H4 (cell line): ENCODE measurements around the gene YY1AP1. TPM values are rescaled to one million over a fixed set of nuclear protein-coding genes. Genes with fewer than 3 reads are reported as not detected.
"Not testable (repeated sequence)": the region's sequence is repeated elsewhere in the genome, so short reads cannot be mapped to it uniquely, and the experiment has no call there.

ENCODE experiments used
- DNase-seq: peaks from one replicate; pipeline ENCODE4 v3.0.0-alpha.2; 2015; ENCODE audit warnings: low spot score
- total RNA-seq: library from RNA; depleted of rRNA; stranded (reverse); fragments of >200 nt; shearing (Covaris generic); gene quantifications from 2 replicates; pipeline ENCODE4 v1.2.3, GENCODE V29; 2014; rRNA removed

The YY1AP1 gene, protein sequence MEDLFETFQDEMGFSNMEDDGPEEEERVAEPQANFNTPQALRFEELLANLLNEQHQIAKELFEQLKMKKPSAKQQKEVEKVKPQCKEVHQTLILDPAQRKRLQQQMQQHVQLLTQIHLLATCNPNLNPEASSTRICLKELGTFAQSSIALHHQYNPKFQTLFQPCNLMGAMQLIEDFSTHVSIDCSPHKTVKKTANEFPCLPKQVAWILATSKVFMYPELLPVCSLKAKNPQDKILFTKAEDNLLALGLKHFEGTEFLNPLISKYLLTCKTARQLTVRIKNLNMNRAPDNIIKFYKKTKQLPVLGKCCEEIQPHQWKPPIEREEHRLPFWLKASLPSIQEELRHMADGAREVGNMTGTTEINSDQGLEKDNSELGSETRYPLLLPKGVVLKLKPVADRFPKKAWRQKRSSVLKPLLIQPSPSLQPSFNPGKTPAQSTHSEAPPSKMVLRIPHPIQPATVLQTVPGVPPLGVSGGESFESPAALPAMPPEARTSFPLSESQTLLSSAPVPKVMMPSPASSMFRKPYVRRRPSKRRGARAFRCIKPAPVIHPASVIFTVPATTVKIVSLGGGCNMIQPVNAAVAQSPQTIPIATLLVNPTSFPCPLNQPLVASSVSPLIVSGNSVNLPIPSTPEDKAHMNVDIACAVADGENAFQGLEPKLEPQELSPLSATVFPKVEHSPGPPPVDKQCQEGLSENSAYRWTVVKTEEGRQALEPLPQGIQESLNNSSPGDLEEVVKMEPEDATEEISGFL
- 26.3 and 43.9 TPM in 2 replicates for total RNA-seq

DNA sequence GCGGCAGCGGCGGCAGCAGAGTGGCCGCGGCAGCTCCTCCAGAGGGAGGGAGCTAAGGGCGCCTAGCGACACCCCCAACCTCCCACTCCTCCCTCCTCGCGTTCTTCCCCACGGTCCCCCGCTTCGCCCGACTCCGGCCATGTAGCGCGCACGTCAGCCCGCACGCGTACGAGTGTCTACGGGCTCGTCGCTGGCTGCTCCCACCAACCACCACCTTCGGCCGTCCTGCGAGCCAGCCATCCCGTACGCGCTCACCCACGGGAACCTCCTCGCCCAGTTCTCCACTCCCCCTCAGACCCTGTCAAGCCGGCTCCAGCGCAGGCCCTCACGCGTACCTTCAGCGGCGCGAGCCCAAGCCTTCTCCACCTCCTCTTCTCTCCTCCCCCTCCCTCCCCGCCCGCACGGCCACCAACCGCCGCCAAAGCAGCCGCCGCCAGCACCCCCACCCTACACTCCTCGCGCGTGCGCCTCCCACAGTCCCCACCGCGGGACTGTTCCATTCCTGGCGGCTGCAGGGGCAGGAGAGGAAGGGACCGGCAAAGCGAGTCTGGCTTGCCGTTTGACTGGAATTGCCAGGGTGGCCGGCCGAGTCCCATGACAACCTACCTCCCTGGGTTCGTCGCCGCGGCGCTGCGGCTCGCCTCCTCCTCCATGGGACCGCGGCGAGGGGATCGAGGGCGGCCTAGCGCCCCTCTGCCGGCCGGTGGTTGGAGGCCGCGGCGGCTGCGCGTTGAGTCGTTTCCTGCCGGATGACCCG is at the start of gene YY1AP1:
Gene YY1AP1 (minus strand): TSS at position 451 of the 757 bp plus-strand sequence. CDS start 8,338 bp downstream, outside the sequence.
- peak; percentile 77 for DNase-seq

DNA sequence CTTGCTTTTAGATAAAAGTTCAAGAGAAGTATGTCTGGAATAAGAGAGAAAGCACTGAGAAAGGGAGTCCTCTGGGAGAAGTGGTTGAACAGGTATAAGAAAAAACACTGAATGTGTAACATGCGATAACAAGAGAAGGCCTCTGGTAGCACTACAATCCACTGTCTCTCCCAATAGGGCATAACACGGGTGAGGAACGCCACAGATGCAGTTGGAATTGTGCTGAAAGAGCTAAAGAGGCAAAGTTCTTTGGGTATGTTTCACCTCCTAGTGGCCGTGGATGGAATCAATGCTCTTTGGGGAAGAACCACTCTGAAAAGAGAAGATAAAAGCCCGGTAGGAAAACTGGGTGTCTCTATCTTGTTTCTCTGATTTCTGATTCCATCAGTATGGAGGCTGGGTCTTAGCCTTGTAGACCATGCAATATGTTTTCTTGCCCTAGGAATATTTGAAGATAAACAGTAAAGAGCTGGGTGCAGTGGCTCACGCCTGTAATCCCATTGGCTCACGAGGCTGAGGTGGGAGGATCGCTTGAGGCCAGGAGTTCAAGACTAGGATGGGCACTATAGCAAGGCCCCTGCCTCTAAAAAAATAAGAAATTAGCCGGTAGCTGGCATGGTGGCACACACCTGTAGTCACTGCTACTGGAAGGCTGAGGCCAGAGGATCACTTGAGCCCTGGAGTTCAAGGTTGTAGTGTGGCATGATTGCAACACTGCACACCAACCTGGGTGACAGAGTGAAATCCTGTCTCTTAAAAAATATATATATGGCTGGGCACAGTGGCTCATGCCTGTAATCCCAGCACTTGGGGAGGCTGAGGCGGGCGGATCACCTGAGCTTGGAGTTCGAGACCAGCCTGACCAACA is 40.7 kb upstream of the YY1AP1 start:
- peak; percentile 43 for DNase-seq

DNA sequence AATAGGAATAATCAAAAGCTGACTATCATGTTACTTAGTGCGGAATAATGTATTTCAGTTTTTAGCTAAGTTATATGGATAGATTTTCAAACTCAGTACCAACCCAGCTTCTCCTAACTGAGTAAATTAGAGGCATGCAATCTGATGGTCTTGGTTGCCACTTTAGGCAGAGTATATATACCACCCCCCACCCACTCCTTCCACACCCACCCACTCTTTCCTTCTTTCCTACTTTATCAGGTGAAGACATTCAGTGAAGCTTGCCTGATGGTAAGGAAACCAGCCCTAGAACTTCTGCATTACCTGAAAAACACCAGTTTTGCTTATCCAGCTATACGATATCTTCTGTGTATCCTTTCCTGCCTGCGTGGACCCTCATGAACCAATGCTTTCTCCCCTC is 36.6 kb upstream of the YY1AP1 start:
- no peak for DNase-seq

DNA sequence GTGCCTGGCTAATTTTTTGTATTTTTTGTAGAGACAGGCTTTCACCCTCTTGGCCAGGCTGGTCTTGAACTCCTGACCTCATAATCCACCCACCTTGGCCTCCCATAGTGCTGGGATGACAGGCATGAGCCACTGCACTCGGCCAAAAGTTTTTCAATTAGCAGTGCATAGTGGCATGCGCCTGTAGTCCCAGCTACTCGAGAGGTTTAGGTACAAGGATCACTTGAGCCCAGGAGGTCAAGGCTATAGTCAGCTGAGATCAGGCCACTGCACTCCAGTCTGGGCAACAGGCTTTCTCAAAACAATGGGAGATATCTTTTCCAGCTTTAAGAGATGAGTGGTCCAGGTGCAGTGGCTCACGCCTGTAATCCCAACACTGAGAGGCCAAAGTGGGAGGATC is 31.1 kb upstream of the YY1AP1 start:
- DNase-seq, result no peak

DNA sequence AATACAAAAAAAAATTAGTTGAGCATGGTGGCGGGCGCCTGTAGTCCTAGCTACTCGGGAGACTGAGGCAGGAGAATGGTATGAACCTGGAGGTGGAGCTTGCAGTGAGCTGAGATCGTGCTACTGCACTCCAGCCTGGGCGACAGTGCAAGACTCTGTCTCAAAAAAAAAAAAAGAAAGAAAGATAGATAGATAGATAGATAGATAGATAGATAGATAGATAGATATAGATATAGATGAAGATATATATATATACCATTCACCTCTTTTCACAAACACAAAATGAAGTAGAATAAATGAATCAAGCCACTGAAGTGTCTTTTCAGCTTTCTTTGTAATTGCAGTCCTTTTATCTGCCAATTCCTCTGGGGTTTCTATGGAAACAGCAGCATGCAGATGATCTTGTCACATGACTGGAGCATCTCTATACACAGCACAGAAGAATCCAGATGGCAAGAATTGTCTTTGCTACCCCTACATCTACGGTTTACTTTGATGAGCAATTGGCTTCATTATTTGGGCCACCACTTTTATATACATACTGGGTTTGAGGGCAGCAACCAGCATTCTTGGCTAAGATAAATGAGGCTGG is 30.0 kb upstream of the YY1AP1 start:
- DNase-seq, result not testable (repeated sequence)

DNA sequence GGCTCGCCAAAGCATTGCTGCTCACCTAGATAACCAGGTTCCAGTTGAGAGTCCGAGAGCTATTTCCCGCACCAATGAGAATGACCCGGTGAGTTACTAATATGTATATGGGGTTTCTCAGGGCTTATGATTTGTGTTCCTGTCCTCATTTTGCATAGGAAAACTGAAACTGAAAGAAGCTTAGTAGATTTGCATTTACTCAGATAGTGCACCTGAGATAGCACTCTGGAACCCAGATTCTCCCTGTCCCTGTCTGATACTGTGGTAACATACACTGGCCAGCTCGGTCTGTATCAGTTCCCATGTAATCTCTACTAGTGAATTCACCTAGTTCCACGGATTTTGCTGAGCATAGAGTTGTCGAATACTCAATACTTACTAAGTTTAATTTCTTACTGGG is 28.5 kb upstream of the YY1AP1 start:
- no peak for DNase-seq

DNA sequence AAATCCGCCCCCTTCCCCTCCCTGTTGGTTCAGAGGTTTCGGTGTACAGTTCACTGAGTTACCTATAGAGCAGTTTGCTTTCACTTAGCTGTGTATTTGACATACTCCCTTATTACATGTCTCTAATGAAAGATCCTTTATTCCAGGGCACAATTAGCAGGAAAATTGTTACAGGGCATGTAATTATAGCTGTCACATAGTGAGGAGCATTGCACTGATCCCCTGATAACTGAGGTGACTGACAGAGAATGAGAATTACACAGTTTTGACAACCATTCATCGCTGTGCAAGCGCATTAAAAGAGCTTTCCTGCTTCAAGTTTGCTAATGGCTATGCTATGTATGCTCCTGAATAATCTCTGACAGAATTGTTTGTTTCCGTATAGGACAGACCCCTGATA is 27.2 kb upstream of the YY1AP1 start:
- no peak for DNase-seq

DNA sequence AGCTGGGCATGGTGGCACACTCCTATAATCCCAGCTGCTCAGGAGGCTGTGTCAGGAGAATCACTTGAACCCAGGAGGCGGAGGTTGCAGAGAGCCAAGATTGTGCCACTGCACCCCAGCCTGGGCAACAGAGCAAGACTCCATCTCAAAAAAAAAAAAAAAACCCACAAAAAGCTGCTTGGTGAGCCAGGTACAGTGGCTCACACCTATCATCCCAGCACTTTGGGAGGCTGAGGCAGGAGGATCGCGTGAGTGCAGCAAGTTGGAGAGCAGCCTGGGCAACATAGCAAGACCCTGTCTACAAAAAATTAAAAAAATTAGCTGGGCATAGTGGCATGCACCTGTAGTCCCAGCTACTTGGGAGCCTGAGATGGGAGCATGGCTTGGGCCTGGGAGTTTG is 26.5 kb upstream of the YY1AP1 start:
- not testable (repeated sequence) for DNase-seq

DNA sequence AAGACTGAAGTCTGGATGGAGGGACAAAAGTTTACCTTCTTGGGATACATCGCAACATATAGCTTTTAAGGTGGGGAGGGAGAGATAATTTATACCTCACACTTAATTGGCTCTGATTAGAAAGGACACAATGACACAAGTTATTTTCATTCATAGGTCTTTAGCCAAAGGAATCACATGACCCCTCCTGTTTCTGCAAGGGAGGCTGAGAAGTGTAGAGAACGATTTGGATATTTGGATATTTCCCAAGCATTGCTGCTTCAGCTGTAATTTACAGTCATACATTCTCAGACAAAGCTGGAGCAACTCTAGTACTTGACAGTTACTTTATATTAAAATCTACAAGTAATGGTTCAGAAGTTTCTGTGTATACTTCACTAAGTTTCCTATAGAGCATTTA is 24.5 kb upstream of the YY1AP1 start:
- DNase-seq, result no peak

DNA sequence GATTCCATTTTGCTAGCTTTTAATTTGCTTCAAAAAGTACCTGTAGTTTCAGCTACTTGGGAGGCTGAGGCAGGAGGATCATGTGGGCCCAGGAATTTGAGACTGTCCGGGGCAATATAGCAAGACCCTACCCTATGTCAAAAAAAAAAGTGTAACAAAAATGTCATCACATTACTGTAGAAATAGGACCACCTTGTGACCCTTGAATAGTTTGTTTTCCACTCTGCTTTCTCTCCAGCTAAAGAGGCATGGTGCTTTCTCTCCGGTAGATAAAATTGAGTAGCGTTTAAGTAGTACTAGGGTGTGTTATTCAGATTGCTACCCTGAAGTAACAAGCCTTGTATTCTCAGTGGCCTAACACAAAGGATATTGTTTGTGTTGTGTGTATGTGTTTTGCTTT is 24.1 kb upstream of the YY1AP1 start:
- DNase-seq, result not testable (repeated sequence)

DNA sequence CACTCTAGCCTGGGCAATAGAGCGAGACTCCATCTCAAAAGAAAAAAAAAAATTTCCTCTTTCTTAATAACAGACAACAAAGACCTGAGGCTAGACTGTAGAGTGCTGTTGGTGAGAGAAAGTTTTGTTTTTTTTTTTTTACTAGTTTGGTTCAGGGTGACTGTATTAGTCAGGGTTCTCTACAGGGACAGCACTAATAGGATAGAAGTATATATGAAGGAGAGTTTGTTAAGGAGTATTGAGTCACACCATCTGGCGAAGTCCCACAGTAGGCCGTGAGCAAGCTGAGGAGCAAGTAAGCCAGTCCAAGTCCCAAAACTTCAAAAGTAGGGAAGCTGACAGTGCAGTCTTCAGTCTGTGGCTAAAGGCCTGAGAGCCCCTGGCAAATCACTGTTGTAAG is 22.9 kb upstream of the YY1AP1 start:
- not testable (repeated sequence) for DNase-seq

DNA sequence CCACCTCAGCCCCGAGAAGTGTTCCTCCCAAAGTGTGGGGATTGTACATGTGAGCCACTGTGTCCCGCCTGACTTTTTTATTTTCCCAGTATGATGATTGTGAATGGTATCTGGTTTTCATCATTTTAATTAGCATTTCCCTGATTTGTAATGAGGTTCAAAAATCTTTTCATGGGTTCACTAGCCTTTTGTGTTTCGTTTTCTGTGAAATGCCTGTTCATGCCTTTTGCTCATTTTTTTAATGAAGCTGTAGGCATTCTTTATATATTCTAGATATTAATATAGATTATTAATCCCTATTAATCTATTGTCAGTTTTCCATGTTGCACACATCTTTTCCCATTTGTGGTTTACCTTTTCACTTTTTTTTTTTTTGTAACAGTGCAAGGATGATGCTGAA is 20.8 kb upstream of the YY1AP1 start:
- DNase-seq, result no peak

DNA sequence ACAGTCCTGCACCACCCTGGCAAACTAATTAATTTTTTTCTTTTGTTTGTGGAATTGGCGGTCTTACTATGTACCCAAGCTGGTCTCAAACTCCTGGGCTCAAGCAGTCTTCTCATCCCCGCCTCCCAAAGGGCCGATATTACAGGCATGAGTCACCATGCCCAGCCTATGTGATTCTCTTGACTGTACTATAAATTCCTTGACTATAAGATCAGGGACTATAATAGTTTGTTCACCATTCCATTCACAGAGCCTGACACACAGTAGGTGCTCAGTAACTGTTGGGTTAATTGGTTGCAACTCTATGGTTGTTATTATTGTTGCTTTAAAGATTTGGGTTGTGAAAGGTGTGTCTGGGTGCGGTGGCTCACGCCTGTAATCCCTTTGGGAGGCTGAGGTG is 17.6 kb upstream of the YY1AP1 start:
- DNase-seq, result peak; percentile 13

DNA sequence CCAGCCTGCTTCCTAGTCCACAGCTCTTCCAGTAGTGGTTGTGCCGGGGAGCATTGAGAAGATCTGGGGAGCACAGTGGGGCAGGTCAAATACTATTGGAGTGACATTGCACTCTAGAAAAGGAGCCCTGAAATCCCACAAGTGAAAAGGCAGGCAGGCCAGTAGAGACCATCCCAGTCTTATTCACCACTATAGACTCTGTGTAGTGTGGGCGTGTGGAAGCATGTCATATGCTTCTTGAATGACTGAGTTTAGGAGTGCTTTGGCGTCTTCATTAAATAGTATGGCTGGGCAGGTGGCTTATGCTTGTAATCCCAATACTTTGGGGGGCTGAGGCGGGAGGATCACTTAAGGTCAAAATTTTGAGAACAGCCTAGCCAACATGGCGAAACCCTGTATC is 15.8 kb upstream of the YY1AP1 start:
- not testable (repeated sequence) for DNase-seq

DNA sequence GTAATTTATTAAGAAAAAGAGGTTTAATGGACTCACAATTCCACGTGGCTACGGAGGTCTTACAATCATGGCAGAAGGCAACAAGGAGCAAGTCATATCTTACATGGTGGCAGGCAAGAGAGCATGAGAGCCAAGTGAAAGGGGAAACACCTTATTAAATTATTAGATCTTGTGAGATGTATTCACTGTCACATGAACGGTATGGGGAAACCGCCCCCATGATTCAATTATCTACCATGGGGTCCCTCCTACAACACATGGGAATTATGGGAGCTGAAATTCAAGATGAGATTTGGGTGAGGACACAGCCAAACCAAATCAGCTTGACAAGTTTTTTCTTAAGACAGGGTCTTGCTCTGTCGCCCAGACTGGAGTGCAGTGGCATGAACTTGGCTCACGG is 14.6 kb upstream of the YY1AP1 start:
- no peak for DNase-seq

DNA sequence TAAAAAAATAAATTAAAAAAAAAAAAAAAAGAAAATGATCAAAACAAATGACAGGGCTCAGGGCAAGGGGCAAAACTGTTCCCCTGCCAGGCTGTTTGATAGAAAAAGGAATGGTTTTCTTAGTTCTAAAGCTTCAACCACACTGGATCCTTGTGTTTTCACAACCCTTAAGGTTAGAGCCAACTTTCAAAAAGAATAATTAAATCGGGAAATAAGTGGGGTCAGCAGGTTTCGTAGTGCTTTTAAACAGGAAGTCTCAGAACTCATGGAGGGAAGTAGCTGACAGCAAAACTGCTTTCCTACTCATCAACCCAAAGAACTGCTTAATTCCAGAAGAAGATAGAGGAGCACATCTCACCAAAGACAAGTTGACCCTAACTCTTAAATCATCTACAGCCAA is 13.1 kb upstream of the YY1AP1 start:
- DNase-seq, result not testable (repeated sequence)

DNA sequence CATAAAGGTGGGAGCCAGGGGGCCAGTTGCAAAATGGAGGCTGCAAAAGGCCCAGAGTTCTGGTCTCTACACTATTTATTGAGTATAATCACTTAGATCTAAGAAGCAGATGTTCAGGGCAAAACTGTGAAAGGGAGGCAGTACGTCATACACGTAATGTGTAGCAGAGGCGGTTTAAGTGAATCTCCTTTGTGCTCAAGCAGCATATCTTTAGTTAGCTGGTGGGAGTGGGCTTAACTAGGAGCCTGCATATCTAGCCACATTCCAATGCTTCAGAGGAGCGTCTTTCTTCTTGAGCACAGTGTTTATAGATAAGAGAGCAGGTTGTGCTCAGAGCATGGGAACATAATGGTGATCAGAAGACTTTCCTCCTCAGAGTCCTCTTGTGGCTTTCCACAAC is 10.5 kb upstream of the YY1AP1 start:
- DNase-seq, result not testable (repeated sequence)

DNA sequence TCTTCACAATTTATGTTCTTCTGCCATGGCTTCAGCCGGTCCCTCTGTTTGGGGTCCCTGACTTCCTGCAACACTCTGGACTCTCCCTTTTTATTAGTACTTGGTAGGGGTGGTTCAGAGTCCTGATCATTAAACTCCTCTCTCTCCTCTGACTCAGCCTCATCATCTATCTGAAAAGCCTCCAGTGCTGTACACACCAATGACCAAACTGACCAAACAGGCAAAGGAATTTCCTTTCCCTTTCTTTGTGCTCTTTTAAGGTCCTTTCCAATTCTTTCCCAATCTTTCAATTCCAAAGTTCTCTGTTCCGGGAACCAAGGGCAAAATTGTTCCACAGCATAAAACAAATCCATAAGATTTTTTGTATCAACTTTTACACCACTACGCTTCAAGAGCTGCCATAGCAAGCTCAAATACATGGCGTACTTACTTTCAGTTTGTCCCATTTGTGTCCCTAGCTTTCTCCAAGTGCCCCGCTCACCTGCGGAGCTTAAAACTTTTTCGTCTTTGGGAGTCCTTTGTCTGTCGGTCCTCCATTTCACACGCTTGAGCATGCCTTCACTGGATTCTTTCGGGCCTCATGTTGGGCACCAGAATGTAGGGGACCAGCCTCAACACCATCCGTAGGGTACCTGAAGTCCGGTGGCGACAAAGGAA is 9.9 kb upstream of the YY1AP1 start:
- DNase-seq, result no peak

DNA sequence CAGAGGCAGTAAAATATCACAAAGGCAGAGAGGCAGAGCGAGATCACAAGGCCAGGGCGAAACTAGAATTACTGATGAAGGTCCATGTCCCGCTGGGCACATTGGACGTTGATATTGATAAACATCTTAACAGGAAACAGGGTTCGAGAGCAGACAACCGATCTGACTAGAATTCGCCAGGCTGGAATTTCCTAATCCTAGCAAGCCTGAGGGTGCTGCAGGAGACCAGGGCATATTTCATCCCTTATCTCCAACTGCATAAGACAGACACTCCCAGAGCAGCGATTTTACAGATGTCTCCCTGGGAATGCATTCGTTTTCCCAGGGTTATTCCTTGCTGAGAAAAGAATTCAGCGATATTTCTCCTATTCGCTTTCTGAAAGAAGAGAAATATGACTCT is 9.0 kb upstream of the YY1AP1 start:
- DNase-seq, result not testable (repeated sequence)

DNA sequence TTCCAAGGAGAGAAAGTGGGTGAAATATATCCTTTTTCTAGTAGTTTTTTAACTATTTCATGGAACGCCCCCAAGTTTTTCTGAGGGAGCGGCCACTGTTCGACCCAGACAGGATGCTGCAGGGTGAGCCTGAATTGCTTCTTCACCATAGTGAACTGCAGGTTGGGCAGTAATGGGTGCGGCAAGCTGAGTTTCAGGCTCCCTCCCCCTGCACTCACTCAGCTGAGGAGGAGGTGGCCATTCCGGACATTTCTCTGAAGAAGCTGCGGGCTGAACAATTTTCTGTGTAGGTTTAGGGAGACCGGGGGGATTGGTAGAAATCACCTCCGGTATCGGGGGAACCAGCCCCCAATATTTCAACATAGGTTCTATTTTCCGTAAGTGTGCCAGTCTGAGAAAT is 8.5 kb upstream of the YY1AP1 start:
- no peak for DNase-seq
